Measurements from ENCODE around the gene SESN3. TPM values are rescaled to one million over a fixed set of nuclear protein-coding genes. Genes with fewer than 3 reads are reported as not detected.

The SESN3 gene
- total RNA-seq, 1 experiment from 2014 or later, result 4.9 TPM

DNA sequence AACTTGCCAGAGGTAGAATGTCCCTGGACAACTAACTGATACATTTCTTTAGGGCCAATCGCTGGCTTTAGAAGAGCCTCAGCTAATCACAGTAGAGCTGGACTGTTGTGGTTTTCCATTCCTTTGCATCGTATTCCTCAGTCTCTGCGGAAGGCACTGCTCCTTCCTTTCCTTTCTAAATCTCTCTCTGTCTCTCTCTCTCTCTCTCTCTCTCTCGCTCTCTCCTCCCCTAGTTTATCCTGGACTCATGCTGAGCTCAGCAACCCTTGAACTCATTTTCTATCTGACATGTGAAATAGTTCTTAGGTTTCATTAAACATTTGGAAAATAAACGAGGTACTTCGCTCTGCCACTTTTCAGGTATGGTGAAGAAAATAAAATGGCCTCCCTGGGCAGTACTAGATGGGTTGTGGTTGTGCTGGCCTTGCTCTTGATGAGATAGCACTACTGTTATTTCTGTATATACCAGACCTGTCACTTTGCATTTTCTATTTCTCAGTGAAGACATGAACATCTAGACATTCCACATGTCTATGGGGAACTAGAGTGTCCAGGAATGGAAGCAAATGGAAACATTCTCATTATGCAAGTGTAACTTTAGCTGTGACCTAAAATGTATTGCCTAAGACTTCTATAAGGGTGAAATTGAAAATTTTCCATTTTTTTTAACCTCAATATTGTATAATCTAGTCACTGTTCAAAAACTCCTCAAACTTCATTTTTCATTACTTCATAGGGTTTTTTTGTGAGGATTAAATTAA is 12.0 kb upstream of the SESN3 start:
- Histone ChIP-seq H3K4me1 (ENCODE audit: insufficient read depth, low read length, poor library complexity, severe bottlenecking) (peaks cover 13% of the 10 kb centered on the region), H3K27ac (ENCODE audit: low read depth, low read length, poor library complexity, severe bottlenecking) (no peak overlapping the region), H3K27me3 (replicated peaks; ENCODE audit: insufficient read depth, low read depth, low read length, poor library complexity) (no peaks in the 10 kb centered on the region), H3K36me3 (ENCODE audit: insufficient read depth, low read length, poor library complexity, severe bottlenecking) (no peaks in the 10 kb centered on the region), H3K9me3 (ENCODE audit: low read depth, low read length, poor library complexity, severe bottlenecking) (no peaks in the 10 kb centered on the region), H3K4me3 (ENCODE audit: low read depth, low read length, poor library complexity, severe bottlenecking) (no peak overlapping the region)
- intact Hi-C loops (cut with micrococcal nuclease; ENCODE audit: unreplicated experiment), result no loop called here
- DNase-seq (ENCODE audit: low spot score), result no peak
- TF ChIP-seq, protein P1, sequence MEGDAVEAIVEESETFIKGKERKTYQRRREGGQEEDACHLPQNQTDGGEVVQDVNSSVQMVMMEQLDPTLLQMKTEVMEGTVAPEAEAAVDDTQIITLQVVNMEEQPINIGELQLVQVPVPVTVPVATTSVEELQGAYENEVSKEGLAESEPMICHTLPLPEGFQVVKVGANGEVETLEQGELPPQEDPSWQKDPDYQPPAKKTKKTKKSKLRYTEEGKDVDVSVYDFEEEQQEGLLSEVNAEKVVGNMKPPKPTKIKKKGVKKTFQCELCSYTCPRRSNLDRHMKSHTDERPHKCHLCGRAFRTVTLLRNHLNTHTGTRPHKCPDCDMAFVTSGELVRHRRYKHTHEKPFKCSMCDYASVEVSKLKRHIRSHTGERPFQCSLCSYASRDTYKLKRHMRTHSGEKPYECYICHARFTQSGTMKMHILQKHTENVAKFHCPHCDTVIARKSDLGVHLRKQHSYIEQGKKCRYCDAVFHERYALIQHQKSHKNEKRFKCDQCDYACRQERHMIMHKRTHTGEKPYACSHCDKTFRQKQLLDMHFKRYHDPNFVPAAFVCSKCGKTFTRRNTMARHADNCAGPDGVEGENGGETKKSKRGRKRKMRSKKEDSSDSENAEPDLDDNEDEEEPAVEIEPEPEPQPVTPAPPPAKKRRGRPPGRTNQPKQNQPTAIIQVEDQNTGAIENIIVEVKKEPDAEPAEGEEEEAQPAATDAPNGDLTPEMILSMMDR (conservative IDR thresholded peaks at IDR 0.05; ENCODE audit: low read depth, low read length), result no peak
- no peak for TF ChIP-seq EZH2 (IDR thresholded peaks at IDR 0.05; ENCODE audit: borderline replicate concordance, low read depth, low read length, poor library complexity, severe bottlenecking)
- ChIA-PET POLR2A (ENCODE audit: low non-redundant PET) (no interaction called here), CTCF (no interaction called here)
- no TSS peak for BruUV-seq (replicated peaks)

DNA sequence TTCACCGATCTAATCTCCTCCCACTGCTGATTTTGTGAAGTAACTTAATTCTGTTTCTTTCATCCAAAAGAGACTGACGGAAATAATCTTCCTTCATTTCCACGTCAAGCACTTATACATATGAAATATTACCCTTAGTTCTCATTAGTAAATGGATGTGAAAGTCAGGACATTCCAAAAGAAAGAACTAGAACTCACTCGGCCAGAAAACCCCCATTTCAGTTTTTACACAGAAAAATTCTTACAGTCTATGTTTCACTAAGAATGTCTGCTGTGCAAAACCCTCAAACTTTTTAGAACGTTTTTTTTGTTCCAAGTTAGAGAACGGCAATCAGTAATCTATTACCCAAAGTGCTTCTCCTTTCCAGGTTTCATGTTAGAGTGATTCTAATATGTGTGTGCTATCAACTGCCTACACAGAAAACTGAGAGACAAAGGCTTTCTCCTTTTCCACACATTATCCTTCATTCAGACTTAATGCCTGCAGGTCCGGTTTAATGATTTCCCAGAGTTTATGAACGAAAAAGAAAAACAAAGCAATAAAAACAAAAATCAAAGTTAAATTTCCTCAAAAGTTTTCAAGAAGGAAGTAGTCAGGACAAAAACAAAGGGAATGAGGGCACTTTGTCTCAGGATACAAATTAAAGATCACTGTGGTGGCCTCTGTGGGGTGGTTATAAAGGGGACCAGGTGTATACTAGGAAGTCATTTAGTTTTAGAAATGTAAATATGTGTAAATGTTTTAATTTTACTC is 11.3 kb upstream of the SESN3 start:
- intact Hi-C loops (cut with micrococcal nuclease; ENCODE audit: unreplicated experiment), result no loop called here
- H3K27me3 ChIP-seq (replicated peaks; ENCODE audit: insufficient read depth, low read depth, low read length, poor library complexity), result no peaks in the 10 kb centered on the region
- DNase-seq (ENCODE audit: low spot score), result no peak
- ChIA-PET POLR2A (ENCODE audit: low non-redundant PET) (no interaction called here), CTCF (no interaction called here)
- no peaks in the 10 kb centered on the region for H3K9me3 ChIP-seq (ENCODE audit: low read depth, low read length, poor library complexity, severe bottlenecking)
- peaks cover 13% of the 10 kb centered on the region for H3K4me1 ChIP-seq (ENCODE audit: insufficient read depth, low read length, poor library complexity, severe bottlenecking)
- no peak for TF ChIP-seq EZH2 (IDR thresholded peaks at IDR 0.05; ENCODE audit: borderline replicate concordance, low read depth, low read length, poor library complexity, severe bottlenecking)
- TF ChIP-seq, protein P1 (conservative IDR thresholded peaks at IDR 0.05; ENCODE audit: low read depth, low read length), result no peak
- H3K27ac ChIP-seq (ENCODE audit: low read depth, low read length, poor library complexity, severe bottlenecking), result no peak overlapping the region
- no peak overlapping the region for H3K4me3 ChIP-seq (ENCODE audit: low read depth, low read length, poor library complexity, severe bottlenecking)
- H3K36me3 ChIP-seq (ENCODE audit: insufficient read depth, low read length, poor library complexity, severe bottlenecking), result no peaks in the 10 kb centered on the region
- BruUV-seq (replicated peaks), result no TSS peak

DNA sequence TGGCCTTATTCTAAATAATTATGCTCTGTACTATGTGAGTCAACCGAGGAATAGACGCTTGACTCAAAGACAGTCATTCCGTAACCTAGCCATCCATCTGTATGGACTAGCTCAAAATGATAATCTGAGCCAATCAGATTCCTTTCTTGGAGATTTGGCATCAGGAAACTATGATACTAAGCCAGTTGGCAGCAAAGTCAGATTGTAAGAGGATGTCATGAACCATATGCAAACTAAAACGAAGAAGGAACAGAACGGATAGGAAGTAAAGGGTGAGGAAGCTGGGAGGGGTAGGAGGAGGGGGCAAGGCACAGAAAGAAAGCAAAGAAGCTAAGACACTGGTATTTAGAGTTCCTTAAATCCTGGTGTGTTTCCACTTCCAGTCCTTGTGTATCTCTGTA is 10.7 kb upstream of the SESN3 start:
- no peaks in the 10 kb centered on the region for H3K27me3 ChIP-seq (replicated peaks; ENCODE audit: insufficient read depth, low read depth, low read length, poor library complexity)
- peaks cover 13% of the 10 kb centered on the region for H3K4me1 ChIP-seq (ENCODE audit: insufficient read depth, low read length, poor library complexity, severe bottlenecking)
- POLR2A ChIA-PET (ENCODE audit: low non-redundant PET), result no interaction called here
- H3K4me3 ChIP-seq (ENCODE audit: low read depth, low read length, poor library complexity, severe bottlenecking), result no peak overlapping the region
- CTCF ChIA-PET, result no interaction called here
- DNase-seq (ENCODE audit: low spot score), result no peak
- no peaks in the 10 kb centered on the region for H3K36me3 ChIP-seq (ENCODE audit: insufficient read depth, low read length, poor library complexity, severe bottlenecking)
- H3K27ac ChIP-seq (ENCODE audit: low read depth, low read length, poor library complexity, severe bottlenecking), result no peak overlapping the region
- H3K9me3 ChIP-seq (ENCODE audit: low read depth, low read length, poor library complexity, severe bottlenecking), result no peaks in the 10 kb centered on the region
- no TSS peak for BruUV-seq (replicated peaks)
- TF ChIP-seq, protein P1 (conservative IDR thresholded peaks at IDR 0.05; ENCODE audit: low read depth, low read length), result no peak
- TF ChIP-seq EZH2 (IDR thresholded peaks at IDR 0.05; ENCODE audit: borderline replicate concordance, low read depth, low read length, poor library complexity, severe bottlenecking), result no peak
- intact Hi-C loops (cut with micrococcal nuclease; ENCODE audit: unreplicated experiment), result no loop called here

All from A673 (cell line).